Caki2 (cell line): ENCODE results near the gene HMCES. TPM values are rescaled to one million over a fixed set of nuclear protein-coding genes. Genes with fewer than 3 reads are reported as not detected.
"Not testable (repeated sequence)": the region's sequence is repeated elsewhere in the genome, so short reads cannot be mapped to it uniquely, and the experiment has no call there.

Source experiments
- DNase-seq: peaks from one replicate; pipeline ENCODE4 v3.0.0-alpha.2; 2015; ENCODE audit warnings: low read depth
- in situ Hi-C: cut with HindIII; loops from 2 replicates; pipeline ENCODE4 v1.10.0; 2016; ENCODE audit warnings: low sequenced_read_pairs, low pct_unique_long_range_greater_than_20kb, mixed read lengths
- total RNA-seq: library from RNA; depleted of rRNA; stranded (reverse); fragments of >200 nt; shearing (Covaris generic); gene quantifications from 2 replicates; pipeline ENCODE4 v1.2.3, GENCODE V29; 2014; ENCODE audit warnings: low replicate concordance

The HMCES gene
- total RNA-seq, 1 experiment from 2014 or later: 44.9 TPM

- in situ Hi-C loops: no loop called here
- DNase-seq: no peak
Observed at GRCh38 chr3:129254536-129255230, 24.0 kb upstream of the HMCES start.

GRCh38 chr3:129256270-129256669 is 22.4 kb upstream of the HMCES start:
- DNase-seq: no peak
- in situ Hi-C loops: no loop called here

- in situ Hi-C loops: no loop called here
- no peak for DNase-seq
Observed at GRCh38 chr3:129257609-129258008, 21.1 kb upstream of the HMCES start.

- no peak for DNase-seq
- in situ Hi-C loops: no loop called here
Observed at GRCh38 chr3:129259612-129260477, 18.8 kb upstream of the HMCES start.

GRCh38 chr3:129260606-129261005 is 18.1 kb upstream of the HMCES start:
- no peak for DNase-seq
- in situ Hi-C loops: no loop called here

- no peak for DNase-seq
- in situ Hi-C loops: no loop called here
Observed at GRCh38 chr3:129261894-129262293, 16.8 kb upstream of the HMCES start.

- in situ Hi-C loops: no loop called here
- no peak for DNase-seq
Observed at GRCh38 chr3:129263161-129263910, 15.3 kb upstream of the HMCES start.

GRCh38 chr3:129264994-129265393 is 13.7 kb upstream of the HMCES start:
- DNase-seq, in situ Hi-C loops: not testable (repeated sequence)

GRCh38 chr3:129266651-129267050 is 12.0 kb upstream of the HMCES start:
- in situ Hi-C loops: no loop called here
- no peak for DNase-seq

- no peak for DNase-seq
- in situ Hi-C loops: no loop called here
Observed at GRCh38 chr3:129268396-129268795, 10.3 kb upstream of the HMCES start.

- in situ Hi-C loops: no loop called here
- DNase-seq: no peak
Observed at GRCh38 chr3:129271674-129272073, 7.0 kb upstream of the HMCES start.

GRCh38 chr3:129276385-129276784 is 2.3 kb upstream of the HMCES start:
- in situ Hi-C loops: no loop called here
- DNase-seq: no peak

- in situ Hi-C loops: no loop called here
- no peak for DNase-seq
Observed at GRCh38 chr3:129277829-129278271, 820 bp upstream of the HMCES start.

GRCh38 chr3:129278966-129279906 is 566 bp downstream of the HMCES start:
- in situ Hi-C loops: no loop called here
- peak; percentile 42 for DNase-seq

- DNase-seq: no peak
- in situ Hi-C loops: no loop called here
Observed at GRCh38 chr3:129280183-129280582, 1.5 kb downstream of the HMCES start.

GRCh38 chr3:129281726-129282125 is 3.1 kb downstream of the HMCES start:
- no peak for DNase-seq
- in situ Hi-C loops: no loop called here

GRCh38 chr3:129282727-129283327 is 4.2 kb downstream of the HMCES start:
- in situ Hi-C loops: no loop called here
- DNase-seq: no peak
